SU-DHL-6 (cell line): ENCODE data around the gene MADCAM1.

Experiments
- H2AFZ ChIP-seq: fragments of 200-600 bp; sonication (generic); 2 replicates; pipeline ENCODE4 v1.6.1; 2014; ENCODE audit warnings: low read depth, mild to moderate bottlenecking, moderate library complexity, mixed read lengths, antibody characterized with exemption, low read length; ENCODE audit not compliant: severe bottlenecking
- H3F3A ChIP-seq: fragments of 200-600 bp; shearing (Covaris generic); 2 replicates; pipeline ENCODE4 v1.6.0; 2016; ENCODE audit warnings: antibody characterized with exemption, mild to moderate bottlenecking; ENCODE audit not compliant: insufficient read depth
- H3K27ac ChIP-seq: fragments of 200-600 bp; sonication (generic); 2 replicates; pipeline ENCODE4 v1.5.1; 2016; ENCODE audit warnings: low read depth, mild to moderate bottlenecking, low read length, moderate library complexity, mixed read lengths
- H3K27me3 ChIP-seq: fragments of 200-600 bp; sonication (generic), shearing (Covaris generic); 2 replicates; pipeline ENCODE4 v1.6.0; 2014; ENCODE audit warnings: mild to moderate bottlenecking, low read length
- H3K36me3 ChIP-seq: fragments of 200-600 bp; sonication (generic); 2 replicates; pipeline ENCODE4 v1.6.1; 2014; ENCODE audit warnings: mild to moderate bottlenecking, low read length, mixed read lengths
- H3K4me2 ChIP-seq: fragments of 300-600, 200-600 bp; shearing (Covaris generic), sonication (generic); 2 replicates; pipeline ENCODE4 v1.6.0; 2014; ENCODE audit warnings: low read length, low read depth, mild to moderate bottlenecking; ENCODE audit not compliant: poor library complexity, severe bottlenecking
- H3K4me3 ChIP-seq: fragments of 200-600 bp; sonication (generic); 2 replicates; pipeline ENCODE4 v1.5.1; 2014; ENCODE audit warnings: antibody characterized with exemption, low read length, mild to moderate bottlenecking, mixed read lengths; ENCODE audit not compliant: insufficient read depth, poor library complexity, severe bottlenecking
- H3K79me2 ChIP-seq: fragments of 200-600 bp; sonication (generic); 2 replicates; pipeline ENCODE4 v1.6.1; 2014; ENCODE audit warnings: mild to moderate bottlenecking, low read length, moderate library complexity; ENCODE audit not compliant: insufficient read depth
- H3K9ac ChIP-seq: fragments of 200-600 bp; sonication (generic); 2 replicates; pipeline ENCODE4 v1.7.0; 2014; ENCODE audit warnings: mild to moderate bottlenecking, low read length
- H3K9me2 ChIP-seq: fragments of 200-600 bp; sonication (generic); replicated peaks from 2 replicates; pipeline ENCODE4 v1.6.1; 2014; ENCODE audit warnings: low read length; ENCODE audit not compliant: insufficient read depth
- H3K9me3 ChIP-seq: fragments of 200-600 bp; sonication (generic); 2 replicates; pipeline ENCODE4 v1.6.1; 2014; ENCODE audit warnings: low read length, mixed read lengths; ENCODE audit not compliant: insufficient read depth
- H4K20me1 ChIP-seq: fragments of 200-600 bp; sonication (generic); 2 replicates; pipeline ENCODE4 v1.6.1; 2014; ENCODE audit warnings: low read depth, mild to moderate bottlenecking, antibody characterized with exemption, low read length, moderate library complexity, mixed read lengths
- EZH2phosphoT487 ChIP-seq: fragments of 200-600 bp; sonication (generic), shearing (Covaris generic); conservative IDR thresholded peaks from 2 replicates; pipeline ENCODE4 v1.6.1; 2018; ENCODE audit warnings: mild to moderate bottlenecking, antibody characterized with exemption, low read length, moderate library complexity, mixed read lengths
- TF ChIP-seq, protein P1 (sequence below): fragments of 200-600 bp; sonication (generic); IDR thresholded peaks from one replicate; pipeline ENCODE4 v1.5.1; 2017; ENCODE audit warnings: antibody characterized with exemption, mild to moderate bottlenecking, low read length, moderate library complexity; ENCODE audit not compliant: insufficient read depth, poor library complexity, severe bottlenecking

Gene MADCAM1

DNA sequence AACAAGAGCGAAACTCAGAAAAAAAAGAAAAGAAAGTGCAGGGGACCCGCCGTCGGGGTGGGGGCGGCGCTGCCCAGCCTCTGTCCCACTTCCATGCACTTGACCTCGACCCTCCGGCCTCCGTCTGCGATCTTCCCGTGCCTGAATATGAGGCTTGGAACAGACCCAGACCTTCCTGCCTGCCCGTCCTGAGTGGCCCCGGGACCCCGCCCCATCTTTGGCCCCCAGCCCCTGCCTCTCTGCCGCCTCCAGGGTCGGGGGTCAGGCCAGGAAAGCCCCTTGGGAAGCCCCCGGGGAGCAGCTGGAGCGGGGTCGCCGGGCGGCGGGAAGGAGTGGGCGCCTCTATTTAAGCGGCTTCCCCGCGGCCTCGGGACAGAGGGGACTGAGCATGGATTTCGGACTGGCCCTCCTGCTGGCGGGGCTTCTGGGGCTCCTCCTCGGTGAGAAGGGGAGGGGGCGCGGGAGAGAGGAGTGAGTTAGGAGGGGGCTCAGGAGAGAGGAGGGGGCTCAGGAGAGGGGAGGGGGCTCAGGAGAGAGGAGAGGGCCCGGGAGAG is at the start of gene MADCAM1:
MADCAM1 (plus strand) TSS at position 375 of the 554 bp plus-strand sequence; CDS start at position 389, 14 bp downstream.
- H3K4me2 ChIP-seq: no peak within 1 kb of the TSS
- TF ChIP-seq EZH2phosphoT487: no peak
- TF ChIP-seq, protein P1, sequence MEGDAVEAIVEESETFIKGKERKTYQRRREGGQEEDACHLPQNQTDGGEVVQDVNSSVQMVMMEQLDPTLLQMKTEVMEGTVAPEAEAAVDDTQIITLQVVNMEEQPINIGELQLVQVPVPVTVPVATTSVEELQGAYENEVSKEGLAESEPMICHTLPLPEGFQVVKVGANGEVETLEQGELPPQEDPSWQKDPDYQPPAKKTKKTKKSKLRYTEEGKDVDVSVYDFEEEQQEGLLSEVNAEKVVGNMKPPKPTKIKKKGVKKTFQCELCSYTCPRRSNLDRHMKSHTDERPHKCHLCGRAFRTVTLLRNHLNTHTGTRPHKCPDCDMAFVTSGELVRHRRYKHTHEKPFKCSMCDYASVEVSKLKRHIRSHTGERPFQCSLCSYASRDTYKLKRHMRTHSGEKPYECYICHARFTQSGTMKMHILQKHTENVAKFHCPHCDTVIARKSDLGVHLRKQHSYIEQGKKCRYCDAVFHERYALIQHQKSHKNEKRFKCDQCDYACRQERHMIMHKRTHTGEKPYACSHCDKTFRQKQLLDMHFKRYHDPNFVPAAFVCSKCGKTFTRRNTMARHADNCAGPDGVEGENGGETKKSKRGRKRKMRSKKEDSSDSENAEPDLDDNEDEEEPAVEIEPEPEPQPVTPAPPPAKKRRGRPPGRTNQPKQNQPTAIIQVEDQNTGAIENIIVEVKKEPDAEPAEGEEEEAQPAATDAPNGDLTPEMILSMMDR: no peak
- no peaks in the 10 kb centered on the region for H3K9me2 ChIP-seq
- H3K27me3 ChIP-seq: no peaks in the 10 kb centered on the region
- no peaks in the 10 kb centered on the region for H3K9me3 ChIP-seq
- H2AFZ ChIP-seq: no peak within 1 kb of the TSS
- H3K4me3 ChIP-seq: no peak within 1 kb of the TSS
- no peak within 1 kb of the TSS for H3K9ac ChIP-seq
- H3F3A ChIP-seq: no peaks in the 10 kb centered on the region
- H4K20me1 ChIP-seq: no peaks in the 10 kb centered on the region
- no peak within 1 kb of the TSS for H3K27ac ChIP-seq
- no peaks in the 10 kb centered on the region for H3K79me2 ChIP-seq
- no peaks in the 10 kb centered on the region for H3K36me3 ChIP-seq

DNA sequence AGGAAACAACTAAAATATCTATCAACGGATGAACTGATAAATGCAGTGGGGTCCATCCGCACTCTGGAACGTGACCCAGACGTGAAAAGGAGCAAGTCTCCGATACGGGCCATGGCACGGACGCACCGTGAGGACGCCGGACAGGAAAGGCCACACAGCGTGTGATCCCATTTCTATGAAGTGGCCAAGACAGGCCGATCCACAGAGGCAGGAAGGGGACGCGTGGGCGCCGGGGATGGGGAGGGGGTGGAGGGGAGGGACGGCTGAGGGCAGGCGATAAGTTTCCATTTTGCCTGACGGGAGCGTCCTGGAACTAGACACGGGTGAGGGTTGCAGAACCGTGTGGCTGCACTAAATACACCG is 49.2 kb upstream of the MADCAM1 start:
- Histone ChIP-seq H2AFZ (no peak overlapping the region), H4K20me1 (no peaks in the 10 kb centered on the region), H3K9ac (no peak overlapping the region), H3K4me3 (no peak overlapping the region), H3K9me2 (no peaks in the 10 kb centered on the region), H3K79me2 (no peaks in the 10 kb centered on the region), H3K4me2 (no peak overlapping the region), H3F3A (0 out of 2 replicates have a peak, but pooled peaks cover 4% of the 10 kb centered on the region), H3K27me3 (no peaks in the 10 kb centered on the region), H3K27ac (no peak overlapping the region), H3K36me3 (no peaks in the 10 kb centered on the region), H3K9me3 (peaks cover 8% of the 10 kb centered on the region; the same call in 1 of the 2 replicates)
- TF ChIP-seq, protein P1: no peak
- no peak for TF ChIP-seq EZH2phosphoT487

DNA sequence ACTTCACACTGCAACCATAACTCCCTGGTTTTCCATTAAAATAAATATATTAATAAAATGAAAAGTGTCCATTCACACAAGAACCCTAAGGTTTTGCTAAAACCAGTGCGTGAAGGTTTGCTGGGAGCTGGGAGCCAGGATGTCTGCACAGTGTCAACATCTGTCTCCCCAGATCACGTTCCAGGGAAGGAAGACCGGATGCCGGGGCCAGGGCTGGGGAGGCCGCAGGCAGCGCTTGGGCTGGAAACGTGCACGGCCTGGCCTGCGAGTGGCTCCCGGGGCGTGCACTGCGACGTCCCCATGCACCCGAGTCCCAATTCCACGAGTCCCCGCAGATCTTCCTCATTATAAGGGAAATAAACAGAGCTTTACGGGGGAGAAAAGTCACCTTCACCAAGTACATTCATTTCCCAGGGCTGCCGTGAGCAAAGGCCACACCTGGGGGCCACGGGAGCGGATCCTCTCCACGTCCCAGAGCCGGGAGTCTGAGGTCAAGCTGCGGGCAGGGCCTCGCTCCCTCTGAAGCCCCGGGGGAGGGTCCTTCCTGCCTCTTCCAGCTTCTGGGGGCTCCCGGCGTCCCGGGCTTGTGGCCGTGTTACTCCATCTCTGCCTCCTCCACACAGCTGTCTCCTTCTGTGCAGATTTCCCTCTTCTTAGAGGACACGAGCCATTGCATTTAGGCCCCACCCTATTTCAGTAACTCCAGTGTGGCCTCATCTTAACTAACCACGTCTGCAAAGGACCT is 48.3 kb upstream of the MADCAM1 start:
- Histone ChIP-seq H2AFZ (no peak overlapping the region), H3K27ac (no peak overlapping the region), H4K20me1 (no peaks in the 10 kb centered on the region)

More for the DNA sequence above, 48.3 kb upstream of the MADCAM1 start:
- 0 out of 2 replicates have a peak, but pooled peaks cover 4% of the 10 kb centered on the region for H3F3A ChIP-seq
- H3K9me3 ChIP-seq: peaks cover 8% of the 10 kb centered on the region; the same call in 1 of the 2 replicates
- H3K9me2 ChIP-seq: no peaks in the 10 kb centered on the region
- TF ChIP-seq, protein P1: no peak
- no peak for TF ChIP-seq EZH2phosphoT487
- no peak overlapping the region for H3K4me3 ChIP-seq
- H3K36me3 ChIP-seq: no peaks in the 10 kb centered on the region
- H3K4me2 ChIP-seq: no peak overlapping the region
- H3K27me3 ChIP-seq: no peaks in the 10 kb centered on the region
- H3K79me2 ChIP-seq: no peaks in the 10 kb centered on the region
- no peak overlapping the region for H3K9ac ChIP-seq
